Adrenal gland (tissue), 12 donors: ENCODE data around the gene BUD31. TPM values are rescaled to one million over a fixed set of nuclear protein-coding genes. Genes with fewer than 3 reads are reported as not detected.

Experiments
- DNase-seq, 7 donors: peaks; one replicate each; pipeline ENCODE4 v3.0.0-alpha.2; 2019 to 2020
- H3K27ac ChIP-seq, 5 donors: fragments of 200-600 bp; sonication (generic) in 4 of 5; 1 replicate in 3 of 5; 2 replicates in 2 of 5; pipeline versions ENCODE4 v1.5.1 to v1.8.0; 2016 to 2020; ENCODE audit warnings: mild to moderate bottlenecking in 1 of 5
- H3K27me3 ChIP-seq: fragments of 200-600 bp; 2 replicates; pipeline ENCODE4 v1.8.0; 2021
- H3K36me3 ChIP-seq, 2 donors: fragments of 200-600 bp; replicated peaks in 1 of 2; 1 replicate in 1 of 2; 2 replicates in 1 of 2; pipeline versions ENCODE4 v1.5.1 to v1.8.0; 2018 to 2022
- H3K4me1 ChIP-seq, 2 donors: fragments of 200-600 bp; replicated peaks in 1 of 2; 1 replicate in 1 of 2; 2 replicates in 1 of 2; pipeline versions ENCODE4 v1.5.1 to v1.8.0; 2018 to 2021
- H3K4me3 ChIP-seq, 4 donors: fragments of 200-600 bp; sonication (generic) in 3 of 4; one replicate each; pipeline ENCODE4 v1.5.1; 2016 to 2018
- H3K9me3 ChIP-seq, 3 donors: fragments of 200-600 bp; sonication (generic) in 1 of 3; replicated peaks in 1 of 3; 1 replicate in 2 of 3; 2 replicates in 1 of 3; pipeline versions ENCODE4 v1.5.1 to v1.8.0; 2016 to 2021
- POLR2A ChIP-seq, 2 donors: fragments of 450-650 bp; IDR thresholded peaks; one replicate each; pipeline ENCODE4 v1.6.1; 2017; ENCODE audit warnings: antibody characterized with exemption in 2 of 2, mild to moderate bottlenecking in 2 of 2, moderate library complexity in 1 of 2
- WGBS, 4 donors: extraction: QIAGEN DNeasy Blood & Tissue Kit in 2 of 4; methylation state at CpG; one replicate each; pipeline versions ENCODE4 v1.1.5 to v1.1.7; 2013 to 2017; 5-methylcytosine and 5-hydroxymethylcytosine counted together
- intact Hi-C, 2 donors: fragments of 100-400 bp; cut with DNase I; formaldehyde crosslinking; loops; one replicate each; pipeline versions ENCODE4 v1.14.1 to v1.15.0; 2022 to 2023
- polyA plus RNA-seq, 3 donors: library from polyadenylated mRNA; stranded (reverse); fragments of 200-250 nt in 2 of 3; fragments of 350-450 nt in 1 of 3; fragmentation: Illumina TruSeq in 1 of 3; extraction: RNeasy Lipid Tissue Mini Kit (QIAGEN cat#74804) in 1 of 3; gene quantifications; one replicate each; pipeline ENCODE4 v1.2.3, GENCODE V29; 2013 to 2014
- total RNA-seq, 9 donors: library from RNA; depleted of rRNA in 4 of 9; stranded (reverse); fragments of >200 nt in 4 of 9; fragments of 120-200 nt in 1 of 9; fragmentation: NEBNext Ultra II Directional in 1 of 9; extraction: Animal tissue kit (Norgen Biotek cat#: 25700) in 1 of 9; gene quantifications; one replicate each; pipeline versions ENCODE4 v1.1.0 to v1.2.4, GENCODE V29; 2013 to 2023
- TF ChIP-seq, protein P1 (sequence below), 6 experiments: fragments of 450-650 bp in 4 of 6; fragments of 200-600 bp in 2 of 6; sonication (generic) in 1 of 6; IDR thresholded peaks; 1 replicate in 5 of 6; 2 replicates in 1 of 6; pipeline versions ENCODE4 v1.5.1 to v1.8.0; 2016 to 2021; ENCODE audit warnings: antibody characterized with exemption in 6 of 6, mild to moderate bottlenecking in 2 of 6, moderate library complexity in 1 of 6
- donor health status: healthy with polysubstance abuse.
- donor health status: Bipolar disorder and iron deficiency.
- donor health status: DM: yes; HTN: yes; CAD: no.
- donor health status: DM: no; HTN: no; CAD: no.
- donor health status: DM: no; HTN: no; CAD: no.
- donor health status: DM: yes; HTN: yes; CAD: no.

The BUD31 gene
- total and polyA plus RNA-seq, 12 donors, result 59.0 to 287 (median 86.7) TPM

DNA sequence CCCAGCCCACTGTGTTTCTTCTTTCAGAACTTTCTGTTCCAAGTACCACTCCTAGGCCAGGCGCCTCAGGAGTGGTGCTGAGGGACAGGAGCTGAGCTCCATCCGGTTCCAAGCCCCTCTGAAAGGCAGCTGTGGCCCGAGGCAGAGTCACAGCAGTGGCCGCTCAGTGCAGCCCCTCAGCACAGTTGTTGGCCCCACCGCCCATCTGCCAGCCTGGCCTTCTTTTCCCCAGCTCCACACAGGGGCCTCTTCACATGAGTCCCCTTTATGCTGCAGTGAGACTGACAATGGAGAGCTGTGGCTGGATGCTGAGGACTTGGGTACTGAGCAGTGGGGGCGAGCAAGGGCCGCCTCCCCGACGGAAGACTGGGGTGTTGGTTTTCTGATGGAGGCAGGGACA, 9.5 kb downstream of the BUD31 start:
- no peaks in the 10 kb centered on the region for H3K9me3 ChIP-seq
- no peak for TF ChIP-seq POLR2A (IDR thresholded peaks at IDR 0.05)
- TF ChIP-seq, protein P1, sequence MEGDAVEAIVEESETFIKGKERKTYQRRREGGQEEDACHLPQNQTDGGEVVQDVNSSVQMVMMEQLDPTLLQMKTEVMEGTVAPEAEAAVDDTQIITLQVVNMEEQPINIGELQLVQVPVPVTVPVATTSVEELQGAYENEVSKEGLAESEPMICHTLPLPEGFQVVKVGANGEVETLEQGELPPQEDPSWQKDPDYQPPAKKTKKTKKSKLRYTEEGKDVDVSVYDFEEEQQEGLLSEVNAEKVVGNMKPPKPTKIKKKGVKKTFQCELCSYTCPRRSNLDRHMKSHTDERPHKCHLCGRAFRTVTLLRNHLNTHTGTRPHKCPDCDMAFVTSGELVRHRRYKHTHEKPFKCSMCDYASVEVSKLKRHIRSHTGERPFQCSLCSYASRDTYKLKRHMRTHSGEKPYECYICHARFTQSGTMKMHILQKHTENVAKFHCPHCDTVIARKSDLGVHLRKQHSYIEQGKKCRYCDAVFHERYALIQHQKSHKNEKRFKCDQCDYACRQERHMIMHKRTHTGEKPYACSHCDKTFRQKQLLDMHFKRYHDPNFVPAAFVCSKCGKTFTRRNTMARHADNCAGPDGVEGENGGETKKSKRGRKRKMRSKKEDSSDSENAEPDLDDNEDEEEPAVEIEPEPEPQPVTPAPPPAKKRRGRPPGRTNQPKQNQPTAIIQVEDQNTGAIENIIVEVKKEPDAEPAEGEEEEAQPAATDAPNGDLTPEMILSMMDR (IDR thresholded peaks at IDR 0.05), result no peak
- peaks cover 0 to 81% of the 10 kb centered on the region in 2 donors for H3K36me3 ChIP-seq
- H3K27me3 ChIP-seq, result no peaks in the 10 kb centered on the region
- no peak overlapping the region for H3K4me3 ChIP-seq
- intact Hi-C loops, result loop anchor here in 1 of 2 donors (5.0 kb wide), 1 partner anchor 56 kb away; no protein-coding TSS in a partner anchor
- no peak for DNase-seq
- WGBS, 4 donors, result 85 to 94% (median 89%) methylated on average over 6 to 9 of the region's 9 CpGs
- no peaks in the 10 kb centered on the region for H3K4me1 ChIP-seq
- H3K27ac ChIP-seq, result no peak overlapping the region

DNA sequence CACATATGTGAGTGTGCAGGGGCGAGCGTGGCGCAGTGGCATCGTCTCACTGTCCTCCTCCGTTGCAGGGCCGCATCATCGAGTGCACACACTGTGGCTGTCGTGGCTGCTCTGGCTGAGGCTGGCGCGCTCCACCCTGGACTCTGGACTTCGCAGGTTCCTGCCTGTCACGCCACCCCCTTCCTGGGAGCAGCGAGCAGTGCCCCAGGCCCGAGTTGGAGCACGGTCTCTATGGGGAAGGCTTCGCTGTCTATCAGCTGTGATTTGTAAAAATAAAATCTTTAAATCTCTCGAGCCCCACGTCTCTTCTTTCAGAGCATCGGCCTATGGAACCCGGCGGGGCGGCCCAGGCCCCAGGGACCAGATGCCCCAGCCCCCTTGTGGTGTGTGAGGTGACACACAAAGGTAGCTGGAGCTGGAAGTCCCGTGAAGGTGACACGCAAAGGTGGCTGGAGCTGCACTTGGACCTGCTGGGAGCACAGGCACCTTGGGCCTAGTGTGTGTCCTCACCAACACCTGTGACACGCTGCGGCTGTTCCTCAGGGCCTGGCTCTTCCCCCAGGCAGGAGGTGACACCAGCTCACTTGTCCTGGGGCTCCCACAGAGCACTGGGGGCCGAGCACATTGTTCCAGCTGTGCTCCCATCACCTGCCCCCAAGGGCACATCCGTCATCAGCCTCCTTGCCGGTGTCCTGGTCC, 10.7 kb downstream of the BUD31 start:
- Histone ChIP-seq H3K4me3 (no peak overlapping the region), H3K9me3 (no peaks in the 10 kb centered on the region), H3K4me1 (no peaks in the 10 kb centered on the region), H3K27me3 (no peaks in the 10 kb centered on the region), H3K27ac (no peak overlapping the region), H3K36me3 (peaks cover 0 to 82% of the 10 kb centered on the region in 2 donors)
- TF ChIP-seq POLR2A (IDR thresholded peaks at IDR 0.05), result no peak
- TF ChIP-seq, protein P1 (IDR thresholded peaks at IDR 0.05), result no peak
- WGBS, 4 donors, result 91 to 94% (median 92%) methylated on average over 16 to 29 of the region's 29 CpGs
- intact Hi-C loops, result loop anchor here in 1 of 2 donors (5.0 kb wide), 1 partner anchor 57 kb away; no protein-coding TSS in a partner anchor
- DNase-seq, result no peak

DNA sequence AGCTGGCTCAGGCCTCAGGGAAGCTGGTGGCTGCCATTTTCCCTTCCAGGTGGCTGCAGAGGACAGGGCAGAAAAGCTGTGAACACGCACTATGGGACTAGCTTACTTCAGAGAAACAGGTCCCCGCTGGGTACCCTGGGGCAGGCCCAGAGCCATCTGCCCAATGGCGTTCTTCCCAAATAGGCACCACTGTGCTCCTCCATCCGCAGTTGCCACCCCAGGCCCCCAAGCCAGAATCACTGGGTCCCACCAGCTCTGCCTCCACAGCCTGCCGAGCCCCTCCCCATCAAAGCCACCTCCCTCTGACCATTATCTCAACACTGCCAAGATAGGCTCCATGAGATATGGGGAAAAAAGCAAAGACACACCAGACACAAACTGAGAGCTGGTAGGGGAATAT, 11.4 kb downstream of the BUD31 start:
- 91 to 95% (median 94%) methylated on average over 4 to 5 of the region's 5 CpGs for WGBS, 4 donors
- Histone ChIP-seq H3K9me3 (no peaks in the 10 kb centered on the region), H3K36me3 (peaks cover 0 to 82% of the 10 kb centered on the region in 2 donors), H3K27me3 (no peaks in the 10 kb centered on the region), H3K4me3 (no peak overlapping the region), H3K4me1 (no peaks in the 10 kb centered on the region), H3K27ac (no peak overlapping the region)
- DNase-seq, result no peak
- intact Hi-C loops, result no loop called here
- TF ChIP-seq, protein P1 (IDR thresholded peaks at IDR 0.05), result no peak
- no peak for TF ChIP-seq POLR2A (IDR thresholded peaks at IDR 0.05)

DNA sequence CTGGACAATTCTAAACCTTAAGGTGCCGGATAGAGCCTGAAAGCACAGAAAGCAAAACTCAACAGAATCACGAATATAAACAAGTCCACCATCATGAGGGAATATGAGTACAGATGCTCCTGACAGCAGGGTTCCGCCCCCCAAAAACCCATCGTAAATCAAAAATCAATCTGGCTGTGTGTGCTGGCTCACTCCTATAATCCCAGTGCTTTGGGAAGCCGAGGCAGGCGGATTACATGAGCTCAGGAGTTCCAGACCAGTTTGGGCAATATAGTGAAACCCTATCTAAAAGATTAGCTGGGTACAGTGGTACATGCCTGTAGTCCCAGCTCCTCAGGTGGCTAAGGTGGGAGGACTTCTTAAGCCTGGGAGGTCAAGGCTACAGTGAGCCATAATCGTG, 12.2 kb downstream of the BUD31 start:
- 78 to 84% (median 81%) methylated on average over 7 of the region's 7 CpGs for WGBS, 4 donors
- intact Hi-C loops, result no loop called here
- no peak for DNase-seq
- Histone ChIP-seq H3K4me1 (no peaks in the 10 kb centered on the region), H3K4me3 (no peak overlapping the region), H3K27ac (no peak overlapping the region), H3K9me3 (no peaks in the 10 kb centered on the region), H3K36me3 (peaks cover 0 to 78% of the 10 kb centered on the region in 2 donors), H3K27me3 (no peaks in the 10 kb centered on the region)
- TF ChIP-seq POLR2A (IDR thresholded peaks at IDR 0.05), result no peak
- TF ChIP-seq, protein P1 (IDR thresholded peaks at IDR 0.05), result no peak
